Upper lobe of left lung (tissue), 6 donors: ENCODE results near the gene NOSTRIN. TPM values are rescaled to one million over a fixed set of nuclear protein-coding genes. Genes with fewer than 3 reads are reported as not detected.

Experiments used
- ATAC-seq, 2 donors: fragments of 200-7000 bp; cut with Tn5 transposase; one replicate each; pipeline ENCODE4 v1.9.1; 2022; ENCODE audit warnings: mild to moderate bottlenecking in 2 of 2, moderate library complexity in 2 of 2; ENCODE audit not compliant: low FRiP score in 2 of 2
- DNase-seq, 2 donors: peaks; one replicate each; pipeline ENCODE4 v3.0.0-alpha.2; 2019 to 2020
- H3K27ac ChIP-seq, 4 donors: fragments of 200-600 bp; sonication (generic); one replicate each; pipeline ENCODE4 v1.5.1; 2016 to 2019
- H3K27me3 ChIP-seq, 4 donors: fragments of 200-600 bp; sonication (generic); one replicate each; pipeline ENCODE4 v1.5.1; 2017 to 2019
- H3K36me3 ChIP-seq, 4 donors: fragments of 200-600 bp; sonication (generic); one replicate each; pipeline ENCODE4 v1.5.1; 2016 to 2019
- H3K4me1 ChIP-seq, 4 donors: fragments of 200-600 bp; sonication (generic); one replicate each; pipeline ENCODE4 v1.5.1; 2018 to 2019
- H3K4me3 ChIP-seq, 4 donors: fragments of 200-600 bp; sonication (generic); one replicate each; pipeline ENCODE4 v1.5.1; 2017 to 2019; ENCODE audit warnings: mild to moderate bottlenecking in 2 of 4, moderate library complexity in 1 of 4
- H3K9me3 ChIP-seq, 4 donors: fragments of 200-600 bp; sonication (generic); one replicate each; pipeline ENCODE4 v1.5.1; 2018 to 2019
- CTCF ChIP-seq, 6 experiments: fragments of 450-650 bp in 4 of 6; fragments of 200-600 bp in 2 of 6; sonication (generic) in 2 of 6; IDR thresholded peaks; one replicate each; pipeline ENCODE4 v1.5.1; 2016 to 2019; ENCODE audit warnings: antibody characterized with exemption in 6 of 6
- EP300 ChIP-seq, 4 donors: sonication (generic); formaldehyde crosslinking; IDR thresholded peaks; one replicate each; pipeline ENCODE4 v1.5.1; 2017; ENCODE audit warnings: antibody characterized with exemption in 4 of 4, control low read depth in 2 of 4
- POLR2A ChIP-seq, 4 donors: fragments of 450-650 bp; IDR thresholded peaks; one replicate each; pipeline ENCODE4 v1.5.1; 2016 to 2017; ENCODE audit warnings: antibody characterized with exemption in 4 of 4, mild to moderate bottlenecking in 2 of 4
- POLR2AphosphoS5 ChIP-seq, 2 donors: sonication (generic); formaldehyde crosslinking; IDR thresholded peaks; one replicate each; pipeline ENCODE4 v1.5.1; 2017; ENCODE audit warnings: antibody characterized with exemption in 2 of 2
- WGBS, 2 donors: methylation state at CpG; one replicate each; pipeline ENCODE4 v1.1.5; 2017 to 2018; 5-methylcytosine and 5-hydroxymethylcytosine counted together
- total RNA-seq, 6 donors: library from RNA; depleted of rRNA in 4 of 6; stranded (reverse); fragments of >200 nt in 4 of 6; gene quantifications; one replicate each; pipeline versions ENCODE4 v1.1.0 to v1.2.1, GENCODE V29; 2016 to 2021
- donor health status: DM: no; HTN: no; CAD: no; lungs with moderate emphysema.
- donor health status: DM: no; HTN: yes; CAD: no; lungs with severe emphysema.

NOSTRIN gene
- total RNA-seq, 6 donors from 2014 or later = 33.5 to 110 (median 39.6) TPM

GRCh38 chr2:168835969-168836368 is 33.5 kb downstream of the NOSTRIN start:
- H3K27me3 ChIP-seq = no peaks in the 10 kb centered on the region
- H3K4me3 ChIP-seq = no peak overlapping the region
- DNase-seq (no peak), ATAC-seq (no peak)
- no peaks in the 10 kb centered on the region for H3K9me3 ChIP-seq
- no peak overlapping the region for H3K27ac ChIP-seq
- H3K4me1 ChIP-seq = no peaks in the 10 kb centered on the region
- 94 to 98% methylated on average over 2 of the region's 2 CpGs for WGBS, 2 donors
- peaks cover 0 to 79% (median 17%) of the 10 kb centered on the region in 4 donors for H3K36me3 ChIP-seq
- TF ChIP-seq EP300 (IDR thresholded peaks at IDR 0.05) = no peak
- no peak for TF ChIP-seq POLR2A (IDR thresholded peaks at IDR 0.05)
- no peak for TF ChIP-seq CTCF (IDR thresholded peaks at IDR 0.05)
- TF ChIP-seq POLR2AphosphoS5 (IDR thresholded peaks at IDR 0.05) = no peak

DNA sequence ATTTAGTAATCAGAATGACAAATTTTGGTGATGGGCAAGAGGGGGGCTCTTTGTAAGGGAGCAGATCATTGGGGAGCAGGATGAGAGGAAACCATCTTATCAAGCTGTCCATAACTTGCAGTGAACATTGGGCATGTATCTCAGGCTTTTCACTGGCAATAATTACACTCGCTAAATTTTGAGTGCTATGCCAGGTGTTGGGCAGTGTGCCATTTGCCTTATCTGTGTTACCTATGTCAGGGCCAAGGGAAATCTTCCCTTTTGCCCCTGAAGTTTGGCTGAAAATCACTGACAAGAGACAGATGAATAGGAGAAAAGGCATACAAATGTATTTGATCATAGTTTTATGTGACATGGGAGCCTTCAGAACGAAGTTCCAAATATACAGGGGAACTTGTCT is 39.0 kb downstream of the NOSTRIN start:
- TF ChIP-seq EP300 (IDR thresholded peaks at IDR 0.05) = no peak
- no peak for TF ChIP-seq POLR2A (IDR thresholded peaks at IDR 0.05)
- TF ChIP-seq CTCF (IDR thresholded peaks at IDR 0.05) = no peak
- no peak for TF ChIP-seq POLR2AphosphoS5 (IDR thresholded peaks at IDR 0.05)
- no peaks in the 10 kb centered on the region for H3K4me1 ChIP-seq
- no peak for ATAC-seq
- peaks cover 0 to 62% (median 3%) of the 10 kb centered on the region in 4 donors for H3K36me3 ChIP-seq
- WGBS, 2 donors = 65 to 70% methylated on average over 2 of the region's 2 CpGs
- no peaks in the 10 kb centered on the region for H3K27me3 ChIP-seq
- H3K4me3 ChIP-seq = no peak overlapping the region
- no peaks in the 10 kb centered on the region for H3K9me3 ChIP-seq
- no peak overlapping the region for H3K27ac ChIP-seq
- DNase-seq = no peak

GRCh38 chr2:168843253-168843652 is 40.8 kb downstream of the NOSTRIN start:
- 90 to 92% methylated on average over 3 of the region's 3 CpGs for WGBS, 2 donors
- H3K27ac ChIP-seq = no peak overlapping the region

GRCh38 chr2:168848225-168848624 is 45.8 kb downstream of the NOSTRIN start:
- Histone ChIP-seq H3K4me3 (no peak overlapping the region), H3K4me1 (no peaks in the 10 kb centered on the region), H3K9me3 (no peaks in the 10 kb centered on the region), H3K27ac (no peak overlapping the region), H3K36me3 (peaks cover 0 to 58% (median 8%) of the 10 kb centered on the region in 4 donors), H3K27me3 (no peaks in the 10 kb centered on the region)
- 96 to 97% methylated on average over 3 of the region's 3 CpGs for WGBS, 2 donors
- DNase-seq (no peak), ATAC-seq (no peak)
- TF ChIP-seq POLR2A (IDR thresholded peaks at IDR 0.05) (no peak), EP300 (IDR thresholded peaks at IDR 0.05) (no peak), POLR2AphosphoS5 (IDR thresholded peaks at IDR 0.05) (no peak), CTCF (IDR thresholded peaks at IDR 0.05) (no peak)

More at GRCh38 chr2:168843253-168843652, 40.8 kb downstream of the NOSTRIN start:
- Histone ChIP-seq H3K9me3 (no peaks in the 10 kb centered on the region), H3K4me1 (no peaks in the 10 kb centered on the region), H3K27me3 (no peaks in the 10 kb centered on the region), H3K36me3 (peaks cover 0 to 53% (median 0%) of the 10 kb centered on the region in 4 donors), H3K4me3 (no peak overlapping the region)
- no peak for DNase-seq
- no peak for TF ChIP-seq CTCF (IDR thresholded peaks at IDR 0.05)
- TF ChIP-seq POLR2A (IDR thresholded peaks at IDR 0.05) = no peak
- no peak for TF ChIP-seq EP300 (IDR thresholded peaks at IDR 0.05)
- no peak for TF ChIP-seq POLR2AphosphoS5 (IDR thresholded peaks at IDR 0.05)
- no peak for ATAC-seq

DNA sequence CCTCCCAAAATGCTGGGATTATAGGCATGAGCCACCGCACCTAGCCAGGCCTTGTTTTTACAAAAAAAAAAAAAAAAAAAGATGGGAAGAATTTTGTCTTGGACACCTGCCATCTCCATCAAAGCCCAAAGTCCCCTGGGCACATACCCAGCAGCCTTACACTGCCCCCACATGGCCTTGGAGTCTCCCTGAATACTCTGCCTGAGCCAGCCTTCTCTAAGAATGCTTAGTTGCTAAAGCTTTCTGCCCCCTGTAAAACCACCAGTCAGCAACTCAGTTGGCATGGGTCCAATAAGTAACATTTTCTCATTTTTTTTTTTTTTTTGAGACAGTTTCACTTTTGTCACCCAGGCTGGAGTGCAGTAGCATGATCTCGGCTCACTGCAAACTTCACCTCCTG is 47.2 kb downstream of the NOSTRIN start:
- Histone ChIP-seq H3K27ac (no peak overlapping the region), H3K4me1 (no peaks in the 10 kb centered on the region), H3K4me3 (no peak overlapping the region), H3K9me3 (no peaks in the 10 kb centered on the region), H3K36me3 (peaks cover 0 to 59% (median 11%) of the 10 kb centered on the region in 4 donors), H3K27me3 (no peaks in the 10 kb centered on the region)
- ATAC-seq = no peak
- peak in 1 of 6 experiments; percentile 18 for TF ChIP-seq CTCF (IDR thresholded peaks at IDR 0.05)
- TF ChIP-seq POLR2AphosphoS5 (IDR thresholded peaks at IDR 0.05) = no peak
- TF ChIP-seq POLR2A (IDR thresholded peaks at IDR 0.05) = no peak
- no peak for TF ChIP-seq EP300 (IDR thresholded peaks at IDR 0.05)
- WGBS, 2 donors = 56 to 83% methylated on average over 2 of the region's 2 CpGs
- DNase-seq = no peak
